GM18505 (cell line): ENCODE results near the gene CREB5.

Source experiments
- ATAC-seq: cut with Tn5 transposase; IDR thresholded peaks from one replicate; pipeline ENCODE4 v1.9.1; 2021; ENCODE audit not compliant: unreplicated experiment
- POLR2A ChIP-seq: IDR thresholded peaks from 4 replicates; pipeline ENCODE4 v1.6.1; 2011; ENCODE audit warnings: borderline replicate concordance; ENCODE audit not compliant: insufficient read depth, insufficient read length; ENCODE audit errors: extremely low read depth

CREB5 gene

DNA sequence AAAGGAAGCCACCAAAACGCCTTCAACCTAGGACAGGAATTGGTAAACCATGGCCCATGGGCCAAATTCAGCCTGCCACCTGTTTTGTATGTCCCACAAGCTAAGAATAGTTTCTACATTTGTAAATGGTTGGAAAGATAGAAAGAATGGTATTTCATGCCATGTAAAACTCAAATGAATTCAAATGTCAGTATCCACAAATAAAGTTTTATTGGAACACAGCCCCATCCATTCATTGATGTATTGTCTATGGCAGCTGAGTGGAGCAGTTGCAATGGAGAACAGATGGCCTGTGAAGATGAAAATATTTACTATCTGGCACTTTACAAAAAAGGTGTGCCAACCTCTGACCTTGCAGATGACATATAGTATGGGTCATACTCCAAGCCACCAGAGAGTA lies 236.9 kb downstream of the CREB5 start:
- TF ChIP-seq POLR2A, result no peak
- no peak for ATAC-seq

DNA sequence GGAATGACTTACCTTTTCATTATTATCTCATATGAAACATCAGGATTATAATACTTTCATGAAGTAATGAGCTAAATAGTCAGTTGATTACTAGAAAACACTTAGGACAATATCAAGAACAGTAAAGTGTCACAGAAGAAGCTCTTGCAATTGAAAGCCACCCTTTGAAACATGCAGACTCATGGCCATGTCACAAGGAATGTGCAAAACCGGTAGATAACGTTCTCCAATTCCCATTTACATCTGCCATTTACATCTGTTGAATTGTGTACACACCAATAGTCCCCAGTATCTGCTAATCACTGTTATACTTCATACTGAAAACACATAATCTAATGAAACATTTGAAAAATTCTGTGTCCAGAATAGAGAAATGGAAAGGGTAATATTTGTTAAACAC lies 237.5 kb downstream of the CREB5 start:
- no peak for TF ChIP-seq POLR2A
- ATAC-seq, result no peak

DNA sequence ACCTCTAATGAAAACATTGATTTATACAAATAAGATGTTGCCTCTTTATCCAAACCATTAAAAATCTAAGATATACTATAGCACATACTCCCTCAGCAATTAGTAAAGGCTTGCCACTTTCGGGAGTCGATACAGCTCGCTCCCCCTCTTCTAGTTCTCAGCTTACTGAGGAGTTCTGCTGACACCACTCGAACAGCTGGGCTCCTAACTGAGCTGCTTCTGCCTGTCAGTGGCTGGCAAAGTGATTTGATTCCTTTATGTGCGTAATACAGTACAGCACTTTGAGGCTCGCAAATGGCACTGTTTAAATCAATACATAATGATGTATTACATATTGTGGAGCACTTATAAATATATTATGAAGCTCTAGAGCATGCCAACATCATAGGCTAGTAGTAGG lies 241.8 kb downstream of the CREB5 start:
- ATAC-seq, result no peak
- no peak for TF ChIP-seq POLR2A

DNA sequence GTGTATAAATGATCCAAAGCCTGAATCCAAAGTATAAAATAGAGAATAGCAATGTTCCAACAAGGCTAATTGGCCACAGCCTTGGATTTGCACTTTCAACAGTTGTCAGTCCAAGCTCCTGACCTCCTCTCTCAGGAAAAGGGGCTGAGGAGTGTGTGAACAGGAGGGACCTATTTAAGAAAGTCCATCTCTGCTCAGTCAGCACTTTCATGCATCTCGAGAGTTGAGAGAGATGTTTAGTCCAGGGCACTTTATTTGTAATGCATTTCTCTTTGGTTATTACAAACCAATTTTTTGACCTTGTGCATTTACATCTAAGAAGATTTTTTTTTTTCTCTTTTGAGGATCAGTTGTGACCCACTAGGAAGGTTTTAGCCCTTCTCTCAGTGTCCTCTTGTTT lies 244.2 kb downstream of the CREB5 start:
- ATAC-seq, result no peak
- no peak for TF ChIP-seq POLR2A

DNA sequence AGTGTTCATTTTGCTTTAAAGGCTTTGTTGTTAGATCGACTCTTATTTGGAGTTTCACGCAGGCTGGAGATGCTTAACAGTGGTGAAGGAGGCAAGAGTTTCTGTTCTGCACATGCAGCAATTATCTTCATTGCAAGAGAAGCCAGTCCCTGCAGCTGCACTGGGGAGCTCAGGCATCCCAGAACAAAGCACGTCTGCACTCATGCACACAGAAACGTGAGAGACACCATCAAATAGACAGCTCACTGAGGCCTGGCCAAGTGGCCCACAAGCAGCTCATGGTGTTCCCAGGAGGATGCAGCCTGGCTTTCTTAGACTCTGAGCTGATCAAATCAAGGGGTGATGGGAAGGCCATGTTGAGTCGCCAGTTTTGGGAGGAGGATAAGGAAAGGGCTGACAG lies 246.1 kb downstream of the CREB5 start:
- TF ChIP-seq POLR2A, result no peak
- ATAC-seq, result no peak

DNA sequence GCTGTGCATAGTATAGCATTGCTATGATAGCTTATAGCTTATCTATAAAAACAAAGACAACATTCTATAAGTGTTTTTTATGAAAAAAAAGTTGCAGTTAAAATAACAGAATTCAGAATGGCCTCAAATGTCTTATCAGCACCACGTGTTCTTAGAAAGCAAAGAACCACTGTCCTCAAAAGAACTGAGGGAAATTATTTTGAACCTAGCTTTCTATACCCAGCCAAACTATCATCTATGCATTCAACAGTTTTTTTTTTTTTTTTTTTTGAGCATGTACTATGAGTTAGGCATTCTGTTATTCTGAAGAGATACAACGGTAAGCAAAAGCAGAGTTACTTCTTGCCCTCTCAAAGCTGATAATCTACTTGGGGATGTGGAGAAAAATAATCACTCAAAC lies 247.8 kb downstream of the CREB5 start:
- no peak for TF ChIP-seq POLR2A
- no peak for ATAC-seq

DNA sequence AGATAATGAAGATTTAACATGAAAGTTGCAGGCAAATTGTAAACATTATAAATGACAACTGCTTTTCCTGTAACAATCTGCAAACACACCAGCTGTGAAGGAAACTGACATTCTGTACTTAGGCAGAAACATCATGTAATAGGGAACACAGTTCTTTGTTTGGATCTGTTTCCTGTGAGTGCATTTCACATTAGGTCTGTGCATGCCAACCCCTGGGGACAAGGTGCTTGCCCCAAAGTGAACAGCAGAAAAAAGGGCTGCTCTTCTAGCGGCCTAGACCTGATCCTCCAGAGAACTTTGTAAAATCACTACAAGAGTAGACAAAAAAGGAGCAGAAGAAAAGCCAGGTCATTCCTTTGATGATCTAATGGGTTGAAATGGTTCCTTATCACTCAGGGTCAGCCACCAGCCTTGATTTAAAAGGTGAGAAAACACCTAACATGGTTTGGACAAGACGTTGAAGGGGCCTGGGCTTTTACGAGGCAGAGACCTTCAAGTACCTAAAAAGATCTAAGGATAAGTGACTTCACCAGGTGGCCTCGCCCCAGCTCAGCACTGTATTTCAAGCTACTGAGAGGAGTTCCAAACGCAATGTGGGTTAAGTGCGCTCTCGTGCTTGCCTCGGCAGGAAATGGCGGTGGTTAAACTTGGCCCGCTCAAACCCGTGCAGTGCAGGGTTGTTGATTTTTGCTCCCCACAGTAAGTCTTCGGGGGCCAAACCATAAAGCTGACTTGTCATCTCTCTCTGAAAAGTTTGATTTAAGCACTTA lies 249.7 kb downstream of the CREB5 start:
- ATAC-seq, result no peak
- no peak for TF ChIP-seq POLR2A

DNA sequence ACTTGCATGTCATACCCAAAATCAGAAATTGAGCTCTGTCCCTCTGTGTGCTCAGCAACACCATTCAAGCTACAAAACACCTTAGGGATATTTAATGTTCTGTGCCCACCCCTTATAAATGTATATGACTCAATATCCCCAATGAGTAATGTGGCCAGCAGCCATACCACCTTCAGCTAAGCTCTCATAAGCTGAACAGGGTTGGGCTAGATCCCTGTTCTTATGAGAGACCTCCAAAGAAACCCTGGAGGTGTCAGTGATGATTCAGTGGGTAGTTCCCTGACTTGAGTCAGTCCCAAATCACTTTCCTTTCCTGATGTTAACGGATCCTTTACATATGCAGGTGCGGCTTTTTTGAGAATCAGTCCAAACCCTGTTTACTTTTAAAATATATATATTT lies 253.8 kb downstream of the CREB5 start:
- ATAC-seq, result no peak
- no peak for TF ChIP-seq POLR2A

DNA sequence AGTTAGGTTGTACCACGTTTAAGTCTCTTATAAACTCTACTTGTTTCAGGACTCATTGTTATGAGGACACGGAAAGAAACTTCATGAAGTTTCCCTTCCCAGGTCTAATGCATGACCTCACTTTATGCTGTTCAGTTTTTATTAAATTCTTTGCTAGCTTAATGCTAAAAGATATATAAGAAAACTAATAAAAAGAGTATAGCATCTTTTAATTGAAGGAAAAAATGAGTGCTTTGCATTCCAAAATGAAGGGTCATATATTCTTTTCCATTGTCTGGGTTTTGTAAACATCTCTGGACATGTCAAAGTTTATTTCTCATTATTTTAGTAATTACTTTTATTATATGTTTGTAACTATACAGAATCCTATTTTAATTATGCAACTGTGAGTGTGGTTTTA lies 255.8 kb downstream of the CREB5 start:
- ATAC-seq, result no peak
- no peak for TF ChIP-seq POLR2A

DNA sequence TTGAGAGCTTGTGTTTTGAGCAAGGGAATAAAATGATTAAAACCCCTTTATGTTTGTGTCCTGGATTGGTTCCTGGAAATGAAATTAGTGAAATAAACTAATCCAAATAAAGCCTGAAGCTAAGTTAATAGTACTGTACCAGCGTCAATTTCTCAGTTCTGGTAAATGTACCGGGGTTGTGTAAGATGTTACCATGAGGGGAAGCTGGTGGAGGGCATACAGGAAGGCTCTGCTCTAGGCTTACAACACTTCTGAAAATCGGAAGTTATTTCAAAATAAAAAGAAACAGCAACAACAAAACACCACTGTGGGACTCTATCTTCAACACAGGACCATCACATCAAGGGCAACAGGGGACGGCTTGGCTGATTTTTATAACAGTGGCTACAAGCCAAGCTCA lies 257.0 kb downstream of the CREB5 start:
- no peak for TF ChIP-seq POLR2A
- no peak for ATAC-seq

DNA sequence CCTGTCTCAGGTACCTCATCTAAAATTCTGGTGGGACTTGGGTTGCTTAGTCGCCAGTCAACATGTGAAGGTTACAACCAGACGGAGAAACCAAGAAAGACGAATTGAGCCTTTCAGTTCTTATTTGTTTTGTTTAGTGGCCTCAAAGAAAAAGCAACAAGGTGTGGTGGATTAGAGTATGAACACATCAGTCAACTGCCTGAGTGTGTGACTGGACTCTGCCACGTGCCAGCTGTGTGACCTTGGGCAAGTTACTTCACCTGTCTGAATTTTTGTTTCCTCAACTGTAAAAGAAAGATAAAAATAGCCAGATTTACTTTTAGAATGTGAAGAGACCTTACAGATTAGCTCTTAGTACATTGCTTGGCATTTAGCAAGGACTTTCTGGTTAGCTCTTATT lies 259.2 kb downstream of the CREB5 start:
- TF ChIP-seq POLR2A, result no peak
- ATAC-seq, result no peak

DNA sequence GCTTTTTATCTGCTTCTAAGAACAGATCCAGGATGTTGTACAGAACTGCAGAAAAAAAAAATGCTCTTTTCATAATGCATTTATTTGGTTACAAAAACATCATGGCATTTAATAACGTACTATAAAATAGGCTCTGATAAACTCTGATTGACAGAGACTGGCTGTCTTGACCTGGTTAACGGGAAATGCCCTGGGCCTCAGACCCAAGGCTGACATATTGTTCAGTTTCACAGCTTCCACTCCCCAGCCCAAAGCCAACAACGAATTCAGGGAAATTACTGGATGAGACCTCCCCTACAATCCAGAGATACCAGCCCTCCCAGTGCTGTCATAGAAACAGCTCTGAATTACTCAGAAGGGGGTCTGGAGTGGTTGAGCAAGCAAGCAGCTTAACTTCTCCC lies 260.1 kb downstream of the CREB5 start:
- ATAC-seq, result no peak

DNA sequence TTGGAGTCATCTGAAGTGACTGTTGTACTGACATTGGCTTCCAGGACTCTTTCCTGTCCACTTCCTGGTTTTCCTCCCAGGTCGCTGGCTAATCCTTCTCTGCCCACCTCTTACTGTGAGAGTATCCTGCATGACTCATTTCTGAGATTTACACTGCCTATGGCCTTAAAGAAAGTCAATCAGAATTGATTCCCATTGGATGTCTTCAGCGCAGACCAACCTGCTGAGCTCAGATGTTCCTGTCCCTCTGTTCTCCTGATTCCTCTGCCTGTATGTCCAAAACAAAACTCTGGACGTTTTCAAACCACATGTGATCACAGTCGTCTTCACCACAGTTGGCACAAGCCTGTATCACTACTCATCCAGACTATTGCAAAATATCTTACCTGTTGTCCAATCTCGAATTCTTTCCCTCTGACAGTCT lies 262.1 kb downstream of the CREB5 start:
- TF ChIP-seq POLR2A, result no peak
- ATAC-seq, result no peak

More for the DNA sequence above, 260.1 kb downstream of the CREB5 start:
- TF ChIP-seq POLR2A, result no peak

DNA sequence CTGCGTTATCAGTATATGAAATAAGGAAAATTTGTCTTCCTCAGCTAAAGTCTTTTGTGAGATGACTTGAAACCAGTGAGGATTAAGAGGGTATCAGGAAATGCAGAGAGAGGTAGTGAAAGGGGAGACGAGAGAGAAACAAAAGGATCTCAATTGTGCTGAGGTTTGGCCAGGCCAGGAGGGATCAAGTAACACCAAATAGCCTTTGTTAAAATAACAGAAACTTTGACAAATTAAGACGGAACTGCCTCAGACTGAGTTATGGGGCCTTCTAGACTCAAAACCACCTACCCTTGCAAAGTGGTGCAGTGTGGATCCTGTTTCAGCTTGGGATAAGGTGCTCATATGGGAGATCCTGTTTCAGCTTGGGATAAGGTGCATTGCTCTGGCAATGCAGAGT lies 263.1 kb downstream of the CREB5 start:
- ATAC-seq, result no peak
- no peak for TF ChIP-seq POLR2A

DNA sequence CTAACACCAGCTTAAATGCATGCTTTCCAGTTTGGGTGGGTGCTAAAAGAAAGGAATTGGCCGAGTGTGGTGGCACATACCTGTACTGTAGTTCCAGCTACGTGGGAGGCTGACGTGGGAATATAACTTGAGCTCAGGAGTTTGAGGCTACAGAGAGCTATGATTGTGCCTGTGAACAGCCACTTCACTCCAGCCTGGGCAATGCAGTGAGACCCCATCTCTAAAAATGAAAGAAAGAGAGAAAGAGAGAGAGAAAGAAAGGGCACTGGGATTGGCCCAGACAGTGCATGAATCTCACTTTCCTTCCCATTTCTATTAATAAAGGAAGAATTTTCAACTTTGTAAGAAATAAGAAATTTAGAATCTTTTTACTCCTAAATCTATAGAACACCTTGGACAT lies 265.4 kb downstream of the CREB5 start:
- no peak for TF ChIP-seq POLR2A
- ATAC-seq, result no peak
